HG03066 (cell line): ENCODE measurements around the gene ABCA7.
A peak's percentile ranks its signal among the peaks of the same experiment; 100 is the strongest.
"Not testable (repeated sequence)": the region's sequence is repeated elsewhere in the genome, so short reads cannot be mapped to it uniquely, and the experiment has no call there.

Source experiments
- ATAC-seq: cut with Tn5 transposase; IDR thresholded peaks from one replicate; pipeline ENCODE4 v1.9.1; 2021; ENCODE audit warnings: low read depth; ENCODE audit not compliant: unreplicated experiment

ABCA7 gene

GRCh38 chr19:1015061-1015781 is 24.7 kb upstream of the ABCA7 start:
- ATAC-seq, result no peak

DNA sequence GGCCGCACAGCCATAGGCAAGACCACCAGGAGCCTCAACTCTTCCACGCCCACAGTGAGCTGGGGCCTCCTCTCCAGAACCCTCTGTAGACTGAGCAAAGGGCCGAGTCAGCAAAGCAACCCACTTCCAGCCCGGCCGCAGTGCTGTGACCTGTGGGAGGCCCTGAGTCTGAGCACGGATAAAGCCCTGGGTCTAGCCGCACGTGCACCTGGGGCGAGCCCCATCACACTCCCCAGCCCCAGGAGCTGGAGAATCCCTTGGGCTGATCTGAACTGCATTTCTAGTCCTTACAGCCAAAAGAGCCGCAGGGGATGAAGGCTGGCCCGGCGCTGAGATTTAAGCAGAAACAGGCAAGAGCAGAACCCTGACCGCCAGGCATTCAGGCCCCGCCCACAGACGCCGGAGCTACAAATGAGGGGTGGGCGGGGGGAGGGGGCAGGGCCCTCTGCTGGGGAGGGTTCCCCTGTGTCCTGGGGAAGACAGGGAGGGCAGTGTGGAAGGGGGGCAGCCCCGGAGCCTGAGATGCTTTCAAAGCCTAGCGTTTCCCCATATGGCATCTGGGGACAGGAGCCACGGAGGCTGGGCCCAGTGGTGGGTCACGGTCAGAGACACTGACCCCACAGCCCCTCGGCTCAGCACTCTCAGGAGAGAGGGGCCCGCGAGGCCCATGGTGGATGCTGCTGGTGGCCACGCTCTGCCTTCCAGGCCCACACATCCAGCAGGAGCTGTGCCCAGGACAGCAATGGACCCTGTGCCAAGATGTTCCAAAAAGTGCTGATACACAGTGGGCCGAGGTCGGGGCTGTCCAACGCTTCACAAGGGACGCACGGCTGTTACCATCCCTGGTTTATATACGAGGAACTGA is 23.9 kb upstream of the ABCA7 start:
- ATAC-seq, result no peak

GRCh38 chr19:1016647-1017114 is 23.2 kb upstream of the ABCA7 start:
- no peak for ATAC-seq

DNA sequence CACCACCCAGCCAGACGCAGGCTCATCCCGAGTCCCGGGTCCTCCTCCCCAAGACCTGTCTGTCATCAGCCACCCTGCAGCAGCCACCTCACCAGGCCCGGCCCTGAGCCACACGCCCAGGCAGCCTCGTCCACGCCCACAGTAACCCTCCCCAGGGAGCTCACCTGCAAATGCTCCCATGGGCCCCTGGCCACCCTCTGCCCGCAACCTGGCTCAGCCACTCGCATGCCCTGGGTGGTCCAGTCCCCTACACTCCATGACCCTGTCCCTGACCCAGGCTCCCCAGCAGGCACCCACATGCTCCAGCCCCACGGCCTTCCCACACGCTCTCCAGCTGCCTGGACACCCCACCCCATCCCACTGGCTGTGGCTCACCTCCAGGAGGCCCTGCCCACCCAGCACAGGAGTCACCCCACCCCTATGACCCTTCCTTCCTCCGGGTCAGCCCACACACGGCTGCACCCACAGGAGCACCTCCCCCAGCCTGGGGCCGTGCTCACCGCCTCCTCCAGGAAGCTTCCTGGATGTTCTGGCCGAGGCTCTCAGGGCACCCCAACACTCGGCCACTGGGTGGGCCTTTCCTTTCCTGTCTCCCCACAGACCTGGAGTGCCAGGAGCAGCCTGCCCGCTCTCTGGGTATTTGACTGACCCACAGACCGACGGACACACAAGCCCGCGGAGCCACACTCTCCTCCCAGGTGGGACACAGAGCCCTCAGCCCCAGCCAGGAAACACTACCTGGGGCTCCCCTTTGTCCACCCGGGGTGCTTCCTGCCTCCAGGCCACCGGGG is 22.6 kb upstream of the ABCA7 start:
- no peak for ATAC-seq

GRCh38 chr19:1017906-1018305 is 22.0 kb upstream of the ABCA7 start:
- no peak for ATAC-seq

- no peak for ATAC-seq
Observed at GRCh38 chr19:1018393-1018792, 21.5 kb upstream of the ABCA7 start.

GRCh38 chr19:1018932-1019615 is 20.8 kb upstream of the ABCA7 start:
- ATAC-seq, result no peak

DNA sequence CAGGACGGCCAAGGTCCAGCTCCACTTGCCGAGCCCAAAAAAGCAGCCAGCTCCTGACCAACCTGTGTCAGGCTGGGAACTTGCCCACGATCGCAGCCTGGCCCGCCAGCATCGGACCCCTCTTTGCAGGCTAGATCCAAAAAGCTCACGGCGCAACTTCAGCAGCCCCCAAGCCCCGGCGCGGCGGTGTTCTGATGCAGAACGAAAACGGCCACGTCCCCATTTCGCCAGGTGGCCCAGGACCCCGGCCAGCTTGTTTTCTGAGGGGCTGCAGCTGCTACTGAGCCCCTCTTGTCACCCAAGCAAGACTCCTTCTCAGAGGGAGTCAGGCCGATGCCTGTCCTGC is 20.3 kb upstream of the ABCA7 start:
- no peak for ATAC-seq

- no peak for ATAC-seq
Observed at GRCh38 chr19:1019980-1020867, 19.7 kb upstream of the ABCA7 start.

GRCh38 chr19:1020868-1021425 is 19.0 kb upstream of the ABCA7 start, which contains the start of gene TMEM259:
TSS of gene TMEM259 (minus strand) at chr19:1021123. CDS start at chr19:1020996, 127 bp downstream.
- peak; percentile 60 for ATAC-seq

DNA sequence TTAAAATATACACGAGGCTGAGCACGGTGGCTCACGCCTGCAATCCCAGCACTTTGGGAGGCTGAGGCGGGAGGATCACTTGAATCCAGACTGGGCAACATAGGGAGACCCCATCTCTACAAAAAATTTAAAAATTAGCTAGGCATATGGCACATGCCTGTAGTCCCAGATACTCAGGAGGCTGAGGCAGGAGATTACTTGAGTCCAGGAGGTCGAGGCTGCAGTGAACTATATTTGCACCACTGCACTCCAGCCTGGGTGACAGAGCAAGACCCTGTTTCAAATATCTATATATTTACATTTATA is 16.1 kb upstream of the ABCA7 start:
- not testable (repeated sequence) for ATAC-seq

- not testable (repeated sequence) for ATAC-seq
Observed at GRCh38 chr19:1025080-1025479, 14.8 kb upstream of the ABCA7 start.

GRCh38 chr19:1025960-1026782 is 13.7 kb upstream of the ABCA7 start, which contains the start of gene CNN2:
TSS of gene CNN2 (plus strand) at chr19:1026608. CDS start at chr19:1026662, 54 bp downstream.
- ATAC-seq, result no peak

- ATAC-seq, result no peak
Observed at GRCh38 chr19:1026783-1027649, 12.9 kb upstream of the ABCA7 start.

DNA sequence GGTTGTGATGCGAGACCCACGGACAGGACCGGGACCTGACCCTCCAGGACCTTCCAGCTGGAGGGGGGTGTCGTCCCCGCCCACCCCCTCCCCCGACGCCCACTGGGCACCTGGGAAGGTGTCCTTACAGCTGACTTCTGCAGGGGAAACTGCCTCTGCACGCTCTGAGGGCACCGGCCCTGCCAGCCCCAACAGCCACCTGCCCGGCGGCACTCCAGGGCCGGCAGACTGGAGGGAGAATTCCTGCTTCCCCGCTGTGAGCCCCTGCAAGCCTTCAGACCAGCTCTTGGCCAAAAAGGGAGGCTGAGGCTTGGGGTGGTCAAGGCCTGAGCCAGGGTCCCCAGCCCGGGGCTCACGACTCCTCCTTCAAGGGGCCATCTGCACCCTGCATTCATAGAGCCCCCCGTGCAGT is 12.3 kb upstream of the ABCA7 start:
- no peak for ATAC-seq

- ATAC-seq, result no peak
Observed at GRCh38 chr19:1028062-1028926, 11.6 kb upstream of the ABCA7 start.
